Calu3 (cell line): ENCODE measurements around the gene CDH4. TPM values are rescaled to one million over a fixed set of nuclear protein-coding genes. Genes with fewer than 3 reads are reported as not detected.

Source experiments
- BruUV-seq: library from RNA; stranded (reverse); fragments of 400-500 nt; replicated peaks from 2 replicates; lab custom pipeline; 2021; lab: Mats Ljungman, UMichigan
- CTCF ChIA-PET: fragments of 300-600 bp; sonication (Branson Sonifier 250); formaldehyde crosslinking; loops from one replicate; lab custom pipeline; 2022; ENCODE audit warnings: antibody characterized with exemption; lab: Charles Lee
- DNase-seq: peaks from one replicate; pipeline ENCODE4 v3.0.0; 2022
- H3K27ac Mint-ChIP-seq: one replicate; pipeline ENCODE4 v1.8.0; 2022; ENCODE audit warnings: mixed read lengths; ENCODE audit not compliant: unreplicated experiment
- H3K27me3 Mint-ChIP-seq: one replicate; pipeline ENCODE4 v1.8.0; 2022; ENCODE audit warnings: mixed read lengths; ENCODE audit not compliant: unreplicated experiment
- H3K36me3 Mint-ChIP-seq: one replicate; pipeline ENCODE4 v1.8.0; 2022; ENCODE audit warnings: mild to moderate bottlenecking, moderate library complexity, mixed read lengths; ENCODE audit not compliant: insufficient read depth, unreplicated experiment
- H3K4me1 Mint-ChIP-seq: one replicate; pipeline ENCODE4 v1.8.0; 2022; ENCODE audit warnings: mild to moderate bottlenecking, low read depth, mixed read lengths; ENCODE audit not compliant: unreplicated experiment
- H3K4me3 Mint-ChIP-seq: one replicate; pipeline ENCODE4 v1.8.0; 2022; ENCODE audit warnings: mild to moderate bottlenecking, low read depth, moderate library complexity, mixed read lengths; ENCODE audit not compliant: unreplicated experiment
- H3K9me3 Mint-ChIP-seq: one replicate; pipeline ENCODE4 v1.8.0; 2022; ENCODE audit warnings: low read depth, mixed read lengths; ENCODE audit not compliant: unreplicated experiment
- CTCF ChIP-seq: fragments of 200-600 bp; IDR thresholded peaks from one replicate; pipeline ENCODE4 v1.8.0; 2022; ENCODE audit warnings: antibody characterized with exemption; ENCODE audit not compliant: unreplicated experiment
- intact Hi-C: fragments of 100-400 bp; cut with micrococcal nuclease; formaldehyde crosslinking; loops from one replicate; pipeline ENCODE4 v1.10.0; 2022; ENCODE audit not compliant: unreplicated experiment
- total RNA-seq: library from RNA; stranded (reverse); gene quantifications from 2 replicates; pipeline ENCODE4 v1.2.3, GENCODE V29; 2022

The CDH4 gene
- total RNA-seq, 1 experiment from 2014 or later, result not detected

GRCh38 chr20:61849822-61850221 is 597.8 kb downstream of the CDH4 start:
- BruUV-seq, result no TSS peak
- no peaks in the 10 kb centered on the region for H3K4me1 Mint-ChIP-seq
- peaks cover 78% of the 10 kb centered on the region for H3K27me3 Mint-ChIP-seq
- no peaks in the 10 kb centered on the region for H3K36me3 Mint-ChIP-seq
- DNase-seq, result no peak
- no peak for TF ChIP-seq CTCF
- no peak overlapping the region for H3K27ac Mint-ChIP-seq
- H3K4me3 Mint-ChIP-seq, result no peak overlapping the region
- CTCF ChIA-PET, result no interaction called here
- intact Hi-C loops, result no loop called here
- no peaks in the 10 kb centered on the region for H3K9me3 Mint-ChIP-seq

GRCh38 chr20:61850457-61850856 is 598.4 kb downstream of the CDH4 start:
- TF ChIP-seq CTCF, result no peak
- H3K4me3 Mint-ChIP-seq, result no peak overlapping the region
- no peaks in the 10 kb centered on the region for H3K36me3 Mint-ChIP-seq
- H3K27ac Mint-ChIP-seq, result no peak overlapping the region
- no peak for DNase-seq
- H3K27me3 Mint-ChIP-seq, result peaks cover 74% of the 10 kb centered on the region
- no peaks in the 10 kb centered on the region for H3K9me3 Mint-ChIP-seq
- intact Hi-C loops, result no loop called here
- CTCF ChIA-PET, result no interaction called here
- H3K4me1 Mint-ChIP-seq, result no peaks in the 10 kb centered on the region
- BruUV-seq, result no TSS peak

- CTCF ChIA-PET, result no interaction called here
- peaks cover 67% of the 10 kb centered on the region for H3K27me3 Mint-ChIP-seq
- intact Hi-C loops, result no loop called here
- H3K36me3 Mint-ChIP-seq, result no peaks in the 10 kb centered on the region
- no TSS peak for BruUV-seq
- no peak for DNase-seq
- H3K4me1 Mint-ChIP-seq, result no peaks in the 10 kb centered on the region
- H3K9me3 Mint-ChIP-seq, result no peaks in the 10 kb centered on the region
- no peak overlapping the region for H3K4me3 Mint-ChIP-seq
- no peak overlapping the region for H3K27ac Mint-ChIP-seq
- no peak for TF ChIP-seq CTCF
Observed at GRCh38 chr20:61850926-61851900, 599.2 kb downstream of the CDH4 start.

- no peak for TF ChIP-seq CTCF
- H3K27me3 Mint-ChIP-seq, result peaks cover 54% of the 10 kb centered on the region
- no peaks in the 10 kb centered on the region for H3K36me3 Mint-ChIP-seq
- BruUV-seq, result no TSS peak
- no peak overlapping the region for H3K4me3 Mint-ChIP-seq
- no peak for DNase-seq
- no peak overlapping the region for H3K27ac Mint-ChIP-seq
- H3K9me3 Mint-ChIP-seq, result no peaks in the 10 kb centered on the region
- H3K4me1 Mint-ChIP-seq, result no peaks in the 10 kb centered on the region
- CTCF ChIA-PET, result no interaction called here
- intact Hi-C loops, result no loop called here
Observed at GRCh38 chr20:61852268-61853072, 600.4 kb downstream of the CDH4 start.
